ENCODE data around the gene GLG1. TPM values are rescaled to one million over a fixed set of nuclear protein-coding genes. Genes with fewer than 3 reads are reported as not detected.
"Not testable (repeated sequence)": the region's sequence is repeated elsewhere in the genome, so short reads cannot be mapped to it uniquely, and the experiment has no call there.

Gene GLG1
- total RNA-seq, 1 donor from 2014 or later = 50.2 TPM

DNA sequence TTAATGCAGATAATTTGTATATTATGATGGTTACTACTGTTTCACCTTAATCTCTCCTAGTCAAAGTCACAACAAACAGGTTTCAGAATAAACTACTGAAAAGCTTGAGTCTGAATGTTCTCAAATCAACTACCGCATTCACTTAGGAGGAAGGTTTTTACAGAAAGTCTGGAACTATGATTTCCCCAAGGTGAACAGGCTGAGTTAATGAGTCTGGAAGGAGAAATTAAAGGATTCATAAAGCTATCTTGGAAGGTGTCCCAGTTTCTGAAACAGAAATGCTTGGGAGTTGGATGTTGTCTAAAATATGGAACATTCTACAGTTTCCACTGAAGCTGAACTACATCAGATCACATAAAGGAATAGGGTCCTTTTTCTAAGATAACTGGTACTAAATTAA lies 69.2 kb downstream of the GLG1 start:
- DNase-seq (ENCODE audit: low spot score); H3K27me3 Mint-ChIP-seq (ENCODE audit: low read depth); H3K4me1 Mint-ChIP-seq (ENCODE audit: low read depth); H3K4me3 Mint-ChIP-seq (ENCODE audit: low read depth); H3K27ac Mint-ChIP-seq; H3K36me3 Mint-ChIP-seq (ENCODE audit: low read depth); intact Hi-C loops (cut with micrococcal nuclease); H3K9me3 Mint-ChIP-seq: not testable (repeated sequence)

DNA sequence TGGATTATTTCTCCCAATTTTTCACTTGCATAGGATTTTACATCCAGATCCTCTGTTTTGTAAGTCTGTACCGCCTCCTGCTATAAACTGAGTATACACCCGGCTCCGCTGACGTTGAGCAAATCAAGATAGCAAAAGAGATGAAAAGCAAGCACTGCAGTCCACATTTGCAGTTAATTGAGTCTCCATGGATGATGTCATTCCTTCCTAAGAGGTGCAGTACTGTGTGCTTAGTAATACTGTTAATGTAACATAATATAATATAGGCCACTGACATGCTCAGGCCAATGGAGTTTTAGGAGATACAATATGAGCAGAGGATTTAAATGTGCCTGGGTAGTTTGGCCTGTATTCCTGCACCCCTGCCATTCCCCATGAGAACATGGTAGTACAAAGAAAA lies 72.3 kb downstream of the GLG1 start:
- intact Hi-C loops (cut with micrococcal nuclease); H3K27ac Mint-ChIP-seq; H3K9me3 Mint-ChIP-seq; H3K4me3 Mint-ChIP-seq (ENCODE audit: low read depth); H3K4me1 Mint-ChIP-seq (ENCODE audit: low read depth); H3K27me3 Mint-ChIP-seq (ENCODE audit: low read depth); DNase-seq (ENCODE audit: low spot score): not testable (repeated sequence)
- H3K36me3 Mint-ChIP-seq (ENCODE audit: low read depth) = peaks cover 14% of the 10 kb centered on the region

DNA sequence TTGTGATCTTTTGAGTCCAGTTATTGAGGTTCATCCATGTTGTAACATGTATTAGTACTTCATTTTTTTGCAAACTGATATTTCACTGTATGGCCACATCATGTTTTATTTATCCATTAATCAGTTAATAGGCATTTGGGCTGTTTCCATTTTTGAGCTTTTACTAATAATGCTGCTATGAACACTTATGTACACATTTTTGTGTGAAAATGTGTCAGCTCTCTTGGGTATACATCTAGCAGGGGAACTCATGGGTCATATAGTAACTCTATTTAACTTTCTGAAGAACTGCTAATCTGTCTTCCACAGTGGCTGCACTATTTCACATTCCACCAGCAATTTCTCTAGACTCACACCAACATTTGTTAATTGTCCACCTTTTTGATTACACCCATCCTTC lies 82.0 kb downstream of the GLG1 start:
- no peak for DNase-seq (ENCODE audit: low spot score)
- Mint-ChIP-seq H3K4me3 (ENCODE audit: low read depth) (no peak overlapping the region), H3K9me3 (peaks cover 8% of the 10 kb centered on the region), H3K27me3 (ENCODE audit: low read depth) (no peaks in the 10 kb centered on the region), H3K27ac (no peak overlapping the region), H3K4me1 (ENCODE audit: low read depth) (no peaks in the 10 kb centered on the region), H3K36me3 (ENCODE audit: low read depth) (peaks cover 28% of the 10 kb centered on the region)
- intact Hi-C loops (cut with micrococcal nuclease) = no loop called here

DNA sequence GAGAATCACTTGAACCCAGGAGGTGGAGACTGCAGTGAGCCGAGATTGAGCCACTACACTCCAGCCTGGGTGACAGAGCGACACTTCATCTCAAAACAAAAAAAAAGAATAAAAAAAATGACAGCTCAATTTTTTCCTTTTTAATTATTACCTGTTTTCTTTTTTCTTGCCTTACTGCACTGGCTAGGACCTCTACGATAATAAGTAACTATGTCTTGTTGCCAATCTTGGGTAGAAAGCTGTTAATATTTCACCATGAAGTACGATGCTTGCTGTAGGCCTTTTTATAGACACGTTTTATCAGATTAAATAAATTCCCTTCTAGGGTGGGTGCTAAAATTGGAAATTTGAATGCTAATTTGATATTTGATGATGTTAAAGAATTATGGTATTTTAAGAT lies 82.8 kb downstream of the GLG1 start:
- DNase-seq (ENCODE audit: low spot score) = no peak
- Mint-ChIP-seq H3K4me1 (ENCODE audit: low read depth) (no peaks in the 10 kb centered on the region), H3K4me3 (ENCODE audit: low read depth) (no peak overlapping the region), H3K36me3 (ENCODE audit: low read depth) (peaks cover 25% of the 10 kb centered on the region), H3K27ac (no peak overlapping the region), H3K9me3 (peaks cover 13% of the 10 kb centered on the region), H3K27me3 (ENCODE audit: low read depth) (no peaks in the 10 kb centered on the region)
- intact Hi-C loops (cut with micrococcal nuclease) = no loop called here

GRCh38 chr16:74523706-74524105 lies 83.2 kb downstream of the GLG1 start:
- H3K4me3 Mint-ChIP-seq (ENCODE audit: low read depth); H3K4me1 Mint-ChIP-seq (ENCODE audit: low read depth); H3K27ac Mint-ChIP-seq; DNase-seq (ENCODE audit: low spot score); intact Hi-C loops (cut with micrococcal nuclease); H3K27me3 Mint-ChIP-seq (ENCODE audit: low read depth): not testable (repeated sequence)
- peaks cover 25% of the 10 kb centered on the region for H3K36me3 Mint-ChIP-seq (ENCODE audit: low read depth)
- H3K9me3 Mint-ChIP-seq = peaks cover 13% of the 10 kb centered on the region

DNA sequence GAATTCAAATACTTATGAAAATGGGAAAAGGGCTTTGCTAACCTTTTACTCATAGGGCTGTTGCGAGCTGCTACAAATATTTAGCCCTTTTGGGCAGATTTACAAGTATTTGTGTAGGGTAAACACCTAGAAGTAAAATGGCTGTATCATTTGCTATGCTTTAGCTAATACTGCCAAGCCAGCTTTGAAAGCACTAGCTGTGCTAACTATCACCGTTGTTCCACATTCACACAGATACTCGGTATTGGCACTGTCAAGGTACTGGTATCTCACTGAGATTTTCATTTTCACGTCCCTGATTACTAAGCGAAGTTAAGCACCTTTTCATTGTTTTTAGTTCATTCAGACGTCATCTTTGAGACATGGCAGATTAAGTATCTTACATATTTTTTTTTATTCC lies 84.8 kb downstream of the GLG1 start:
- intact Hi-C loops (cut with micrococcal nuclease) = no loop called here
- no peak overlapping the region for H3K4me3 Mint-ChIP-seq (ENCODE audit: low read depth)
- no peak overlapping the region for H3K27ac Mint-ChIP-seq
- H3K27me3 Mint-ChIP-seq (ENCODE audit: low read depth) = no peaks in the 10 kb centered on the region
- peaks cover 21% of the 10 kb centered on the region for H3K36me3 Mint-ChIP-seq (ENCODE audit: low read depth)
- DNase-seq (ENCODE audit: low spot score) = no peak
- H3K4me1 Mint-ChIP-seq (ENCODE audit: low read depth) = no peaks in the 10 kb centered on the region
- peaks cover 13% of the 10 kb centered on the region for H3K9me3 Mint-ChIP-seq

DNA sequence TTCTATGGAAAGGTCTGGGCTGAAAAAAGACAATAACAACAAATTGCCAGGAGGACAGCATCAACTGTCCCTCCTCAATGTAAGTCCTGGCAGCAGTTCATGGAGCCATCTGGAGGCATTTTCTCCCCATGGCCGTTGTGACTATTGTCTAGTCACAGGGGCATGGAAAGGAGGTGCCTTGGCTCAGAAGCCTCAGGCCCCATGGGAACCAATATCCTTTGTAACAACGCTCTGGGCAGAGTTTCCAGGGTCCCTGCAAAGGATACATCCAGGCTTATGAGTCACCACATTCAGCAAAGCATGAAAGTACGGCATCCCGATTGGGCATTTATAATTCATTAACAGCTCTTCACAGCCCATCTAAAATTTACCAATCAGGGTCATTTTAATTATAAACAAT lies 85.2 kb downstream of the GLG1 start:
- Mint-ChIP-seq H3K4me3 (ENCODE audit: low read depth) (no peak overlapping the region), H3K36me3 (ENCODE audit: low read depth) (peaks cover 21% of the 10 kb centered on the region), H3K9me3 (peaks cover 13% of the 10 kb centered on the region), H3K27ac (no peak overlapping the region), H3K4me1 (ENCODE audit: low read depth) (no peaks in the 10 kb centered on the region), H3K27me3 (ENCODE audit: low read depth) (no peaks in the 10 kb centered on the region)
- no peak for DNase-seq (ENCODE audit: low spot score)
- intact Hi-C loops (cut with micrococcal nuclease) = no loop called here

DNA sequence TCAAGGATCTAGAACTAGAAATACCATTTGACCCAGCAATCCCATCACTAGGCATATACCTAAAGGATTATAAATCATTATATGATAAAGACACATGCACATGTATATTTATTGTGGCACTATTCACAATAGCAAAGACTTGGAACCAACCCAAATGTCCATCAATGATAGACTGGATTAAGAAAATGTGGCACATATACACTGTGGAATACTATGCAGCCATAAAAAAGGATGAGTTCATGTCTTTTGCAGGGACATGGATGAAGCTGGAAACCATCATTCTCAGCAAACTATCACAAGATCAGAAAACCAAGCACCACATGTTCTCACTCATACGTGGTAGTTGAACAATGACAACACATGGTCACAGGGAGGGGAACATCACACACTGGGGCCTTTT lies 88.0 kb downstream of the GLG1 start:
- DNase-seq (ENCODE audit: low spot score); H3K9me3 Mint-ChIP-seq; H3K36me3 Mint-ChIP-seq (ENCODE audit: low read depth); H3K27me3 Mint-ChIP-seq (ENCODE audit: low read depth); intact Hi-C loops (cut with micrococcal nuclease); H3K27ac Mint-ChIP-seq; H3K4me3 Mint-ChIP-seq (ENCODE audit: low read depth): not testable (repeated sequence)
- peaks cover 15% of the 10 kb centered on the region for H3K4me1 Mint-ChIP-seq (ENCODE audit: low read depth)

- intact Hi-C loops (cut with micrococcal nuclease) = no loop called here
- H3K4me1 Mint-ChIP-seq (ENCODE audit: low read depth) = peaks cover 21% of the 10 kb centered on the region
- H3K36me3 Mint-ChIP-seq (ENCODE audit: low read depth) = peaks cover 15% of the 10 kb centered on the region
- no peaks in the 10 kb centered on the region for H3K27me3 Mint-ChIP-seq (ENCODE audit: low read depth)
- DNase-seq (ENCODE audit: low spot score) = no peak
- no peaks in the 10 kb centered on the region for H3K9me3 Mint-ChIP-seq
- no peak overlapping the region for H3K27ac Mint-ChIP-seq
- no peak overlapping the region for H3K4me3 Mint-ChIP-seq (ENCODE audit: low read depth)
Measured at GRCh38 chr16:74511961-74512360, 95.0 kb downstream of the GLG1 start.

GRCh38 chr16:74505011-74505410 lies 101.9 kb downstream of the GLG1 start:
- Mint-ChIP-seq H3K4me3 (ENCODE audit: low read depth) (no peak overlapping the region), H3K36me3 (ENCODE audit: low read depth) (peaks cover 38% of the 10 kb centered on the region), H3K27ac (no peak overlapping the region), H3K9me3 (no peaks in the 10 kb centered on the region), H3K4me1 (ENCODE audit: low read depth) (peaks cover 4% of the 10 kb centered on the region), H3K27me3 (ENCODE audit: low read depth) (no peaks in the 10 kb centered on the region)
- intact Hi-C loops (cut with micrococcal nuclease) = no loop called here
- no peak for DNase-seq (ENCODE audit: low spot score)

- DNase-seq (ENCODE audit: low spot score) = no peak
- H3K27me3 Mint-ChIP-seq (ENCODE audit: low read depth) = no peaks in the 10 kb centered on the region
- intact Hi-C loops (cut with micrococcal nuclease) = no loop called here
- peaks cover under 1% of the 10 kb centered on the region for H3K4me1 Mint-ChIP-seq (ENCODE audit: low read depth)
- H3K36me3 Mint-ChIP-seq (ENCODE audit: low read depth) = peaks cover 34% of the 10 kb centered on the region
- H3K9me3 Mint-ChIP-seq = no peaks in the 10 kb centered on the region
- H3K27ac Mint-ChIP-seq = no peak overlapping the region
- no peak overlapping the region for H3K4me3 Mint-ChIP-seq (ENCODE audit: low read depth)
Measured at GRCh38 chr16:74503412-74503811, 103.5 kb downstream of the GLG1 start.

- Mint-ChIP-seq H3K27ac (no peak overlapping the region), H3K27me3 (ENCODE audit: low read depth) (no peaks in the 10 kb centered on the region)
Measured at GRCh38 chr16:74501484-74502478, 105.1 kb downstream of the GLG1 start.

DNA sequence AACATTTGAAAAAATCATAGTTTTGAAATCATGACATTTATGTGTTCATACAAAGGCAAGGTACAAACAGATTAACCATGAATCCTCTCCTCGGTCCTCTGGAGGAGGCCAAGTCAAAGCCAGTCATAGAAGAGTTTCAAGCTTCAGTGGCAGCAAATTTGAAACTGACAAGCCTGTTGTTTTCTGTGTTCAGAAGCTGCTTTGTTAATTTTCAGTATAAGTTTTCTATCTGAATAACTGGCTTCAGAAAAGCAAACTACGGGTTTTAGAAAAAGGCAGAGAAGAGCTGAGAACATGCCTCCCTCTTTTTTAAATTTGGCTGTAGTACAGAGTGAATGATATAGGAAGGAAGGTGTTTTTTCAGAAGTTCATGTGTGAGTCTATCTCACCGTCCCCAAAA lies 106.0 kb downstream of the GLG1 start:
- H3K27ac Mint-ChIP-seq = no peak overlapping the region
- peaks cover 26% of the 10 kb centered on the region for H3K36me3 Mint-ChIP-seq (ENCODE audit: low read depth)
- no peaks in the 10 kb centered on the region for H3K4me1 Mint-ChIP-seq (ENCODE audit: low read depth)
- no peak for DNase-seq (ENCODE audit: low spot score)
- intact Hi-C loops (cut with micrococcal nuclease) = no loop called here
- H3K27me3 Mint-ChIP-seq (ENCODE audit: low read depth) = no peaks in the 10 kb centered on the region
- H3K4me3 Mint-ChIP-seq (ENCODE audit: low read depth) = no peak overlapping the region
- no peaks in the 10 kb centered on the region for H3K9me3 Mint-ChIP-seq

More at GRCh38 chr16:74501484-74502478, 105.1 kb downstream of the GLG1 start:
- Mint-ChIP-seq H3K36me3 (ENCODE audit: low read depth) (peaks cover 21% of the 10 kb centered on the region), H3K4me3 (ENCODE audit: low read depth) (no peak overlapping the region), H3K4me1 (ENCODE audit: low read depth) (no peaks in the 10 kb centered on the region), H3K9me3 (no peaks in the 10 kb centered on the region)
- intact Hi-C loops (cut with micrococcal nuclease) = no loop called here
- DNase-seq (ENCODE audit: low spot score) = no peak

Measured in activated T-helper 2 cell treated with anti-CD3 and anti-CD28 coated beads, Interferon-gamma antibody, Interleukin-2, Interleukin-4, amounts not matched to agents 10 μg/mL and 5 μg/mL and 100 μg/mL, durations not matched to agents 14 hours and 24 hours and 36 hours (primary cell).